BJ (cell line): ENCODE data around the gene EIF4G2. TPM values are rescaled to one million over a fixed set of nuclear protein-coding genes. Genes with fewer than 3 reads are reported as not detected.

Experiments used
- CTCF ChIA-PET: fragments of 350-600 bp; formaldehyde crosslinking; extraction: SDS; loops from one replicate; lab custom pipeline; 2021; ENCODE audit warnings: antibody characterized with exemption, inconsistent platforms; lab: Yijun Ruan, JAX
- POLR2A ChIA-PET: fragments of 300-600 bp; sonication (Branson Sonifier 250); formaldehyde crosslinking; extraction: SDS; loops from one replicate; lab custom pipeline; 2021; ENCODE audit warnings: antibody characterized with exemption; lab: Charles Lee
- DNase-seq: peaks from one replicate; pipeline ENCODE4 v3.0.0-alpha.2; 2011; ENCODE audit warnings: low read depth
- H3K27me3 ChIP-seq: 2 replicates; pipeline ENCODE4 v1.6.0; 2011; ENCODE audit warnings: low read length; ENCODE audit not compliant: control insufficient read depth, insufficient read depth
- H3K36me3 ChIP-seq: 2 replicates; pipeline ENCODE4 v1.5.1; 2011; ENCODE audit warnings: low read length; ENCODE audit not compliant: control insufficient read depth, insufficient read depth
- H3K4me3 ChIP-seq: 2 replicates; pipeline ENCODE4 v1.5.1; 2011; ENCODE audit warnings: low read depth, mild to moderate bottlenecking, control low read depth, low read length
- polyA plus RNA-seq: library from polyadenylated mRNA; depleted of rRNA; stranded (reverse); fragments of >200 nt; gene quantifications from 2 replicates; pipeline ENCODE4 v1.2.3, GENCODE V29; 2011
- TF ChIP-seq, protein P1 (sequence below): IDR thresholded peaks from 2 replicates; pipeline ENCODE4 v1.5.1; 2011; ENCODE audit warnings: low read depth, mild to moderate bottlenecking, control low read depth, inconsistent platforms, low read length, moderate library complexity; ENCODE audit not compliant: insufficient read depth

EIF4G2 gene
- polyA plus RNA-seq, 1 experiment: 472 TPM

DNA sequence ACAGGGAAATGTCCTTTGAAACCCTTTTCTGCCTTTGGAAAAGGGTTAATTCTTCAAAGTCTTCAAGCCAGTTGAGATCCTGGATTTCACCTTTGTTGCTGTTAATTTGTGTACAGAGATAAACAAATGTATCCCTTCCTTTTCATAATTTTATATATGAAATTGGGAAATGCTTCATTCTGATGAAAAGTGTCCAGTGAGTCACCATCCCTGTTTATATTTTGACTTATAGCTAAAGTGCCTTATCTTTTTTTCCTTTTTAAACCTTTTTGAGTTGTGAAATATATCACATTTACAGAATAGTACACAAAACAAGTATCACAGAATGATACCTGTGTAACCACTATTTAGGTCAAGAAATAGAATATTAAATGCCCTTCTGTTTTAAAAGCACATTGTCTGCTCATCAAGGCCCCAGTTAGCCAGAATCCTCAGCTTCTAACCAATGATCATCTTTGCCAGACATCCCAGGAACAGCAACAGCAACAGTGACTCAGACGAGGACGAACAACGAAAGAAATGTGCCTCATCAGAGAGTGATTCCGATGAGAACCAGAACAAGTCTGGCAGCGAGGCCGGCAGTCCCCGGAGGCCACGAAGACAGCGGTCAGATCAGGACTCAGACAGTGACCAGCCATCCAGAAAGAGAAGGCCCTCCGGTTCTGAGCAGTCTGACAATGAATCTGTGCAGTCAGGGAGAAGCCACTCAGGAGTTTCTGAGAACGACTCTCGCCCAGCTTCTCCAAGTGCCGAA is 30.3 kb downstream of the EIF4G2 start:
- TF ChIP-seq, protein P1, sequence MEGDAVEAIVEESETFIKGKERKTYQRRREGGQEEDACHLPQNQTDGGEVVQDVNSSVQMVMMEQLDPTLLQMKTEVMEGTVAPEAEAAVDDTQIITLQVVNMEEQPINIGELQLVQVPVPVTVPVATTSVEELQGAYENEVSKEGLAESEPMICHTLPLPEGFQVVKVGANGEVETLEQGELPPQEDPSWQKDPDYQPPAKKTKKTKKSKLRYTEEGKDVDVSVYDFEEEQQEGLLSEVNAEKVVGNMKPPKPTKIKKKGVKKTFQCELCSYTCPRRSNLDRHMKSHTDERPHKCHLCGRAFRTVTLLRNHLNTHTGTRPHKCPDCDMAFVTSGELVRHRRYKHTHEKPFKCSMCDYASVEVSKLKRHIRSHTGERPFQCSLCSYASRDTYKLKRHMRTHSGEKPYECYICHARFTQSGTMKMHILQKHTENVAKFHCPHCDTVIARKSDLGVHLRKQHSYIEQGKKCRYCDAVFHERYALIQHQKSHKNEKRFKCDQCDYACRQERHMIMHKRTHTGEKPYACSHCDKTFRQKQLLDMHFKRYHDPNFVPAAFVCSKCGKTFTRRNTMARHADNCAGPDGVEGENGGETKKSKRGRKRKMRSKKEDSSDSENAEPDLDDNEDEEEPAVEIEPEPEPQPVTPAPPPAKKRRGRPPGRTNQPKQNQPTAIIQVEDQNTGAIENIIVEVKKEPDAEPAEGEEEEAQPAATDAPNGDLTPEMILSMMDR: no peak
- DNase-seq: peak; percentile 67
- ChIA-PET POLR2A (no interaction called here), CTCF (interaction anchor here (1.2 to 1.6 kb wide), 3 partner anchors 8 to 14 kb away, joined by 4 to 8 read pairs (median 8); no protein-coding TSS in a partner anchor)
- H3K27me3 ChIP-seq: no peaks in the 10 kb centered on the region
- H3K4me3 ChIP-seq: no peak overlapping the region
- H3K36me3 ChIP-seq: peaks cover 13% of the 10 kb centered on the region

DNA sequence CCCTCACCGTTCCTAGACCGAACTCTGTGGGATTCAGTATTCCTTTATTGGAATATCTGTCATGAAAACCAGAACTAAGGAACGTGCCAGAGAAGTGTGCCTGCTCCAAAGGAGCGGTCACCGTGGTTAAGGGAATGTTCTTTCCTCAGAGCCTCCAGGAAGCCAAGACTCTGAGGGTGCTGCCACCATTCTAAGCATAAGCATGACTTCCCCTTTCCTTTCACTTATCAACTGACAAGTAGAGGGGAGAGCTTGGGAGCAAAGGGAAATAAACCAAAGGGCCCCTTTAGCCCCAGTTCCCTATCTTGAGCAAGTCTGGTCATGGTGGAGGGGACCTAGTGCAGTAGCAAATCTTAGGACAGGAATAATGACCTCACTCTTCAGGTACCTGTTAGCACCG is 30.9 kb downstream of the EIF4G2 start:
- peaks cover 15% of the 10 kb centered on the region for H3K36me3 ChIP-seq
- H3K4me3 ChIP-seq: no peak overlapping the region
- ChIA-PET POLR2A (no interaction called here), CTCF (interaction anchor here (1.6 kb wide), 1 partner anchor 9 kb away, joined by 4 read pairs; no protein-coding TSS in a partner anchor)
- TF ChIP-seq, protein P1: no peak
- H3K27me3 ChIP-seq: no peaks in the 10 kb centered on the region
- DNase-seq: no peak

DNA sequence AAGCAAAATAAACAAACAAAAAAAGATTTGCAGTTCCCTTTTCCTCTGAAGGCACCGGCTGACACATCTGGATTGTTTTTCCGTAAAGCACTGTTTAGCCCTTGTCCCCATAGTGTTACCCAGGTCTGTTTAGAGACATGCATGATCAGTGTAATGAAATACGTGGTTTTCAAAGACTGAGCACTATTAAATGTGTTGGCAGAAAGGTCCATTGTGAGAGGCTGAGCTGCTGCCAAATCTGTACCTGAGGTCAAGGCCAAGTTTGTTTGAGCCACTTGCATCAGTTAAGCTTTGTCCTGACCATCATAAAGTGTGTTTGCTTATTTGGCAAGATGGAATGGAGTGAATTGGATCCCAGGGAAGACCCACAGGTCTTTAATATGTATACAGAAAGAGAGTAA is 31.3 kb downstream of the EIF4G2 start:
- POLR2A ChIA-PET: no interaction called here
- H3K27me3 ChIP-seq: no peaks in the 10 kb centered on the region
- CTCF ChIA-PET: interaction anchor here (1.6 kb wide), 1 partner anchor 8 kb away, joined by 4 read pairs; no protein-coding TSS in a partner anchor
- TF ChIP-seq, protein P1: no peak
- no peak overlapping the region for H3K4me3 ChIP-seq
- no peak for DNase-seq
- peaks cover 15% of the 10 kb centered on the region for H3K36me3 ChIP-seq

DNA sequence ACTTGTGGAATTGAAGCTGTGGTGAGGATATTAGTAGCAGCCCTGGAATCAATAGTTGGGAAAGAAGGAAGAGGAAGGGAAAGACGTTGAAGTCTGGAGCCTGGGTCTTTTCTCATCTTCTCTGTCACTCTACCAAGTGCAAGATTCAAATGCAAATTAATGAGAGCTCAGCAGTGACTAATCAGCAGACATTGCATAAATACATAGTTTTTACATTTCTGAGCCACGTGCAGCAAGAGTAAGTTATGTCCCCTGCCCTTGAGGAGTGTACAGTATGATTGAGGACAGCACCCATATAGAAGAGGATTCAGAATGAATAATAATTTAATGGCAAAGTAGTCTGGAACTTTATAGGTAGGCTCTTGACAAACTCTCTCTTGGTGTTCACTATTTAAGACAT is 33.9 kb downstream of the EIF4G2 start:
- DNase-seq: no peak
- Histone ChIP-seq H3K36me3 (peaks cover 11% of the 10 kb centered on the region), H3K4me3 (no peak overlapping the region), H3K27me3 (no peaks in the 10 kb centered on the region)
- ChIA-PET POLR2A (no interaction called here), CTCF (interaction anchor here (1.4 kb wide), 1 partner anchor 17 kb away, joined by 3 read pairs; no protein-coding TSS in a partner anchor)
- TF ChIP-seq, protein P1: no peak

DNA sequence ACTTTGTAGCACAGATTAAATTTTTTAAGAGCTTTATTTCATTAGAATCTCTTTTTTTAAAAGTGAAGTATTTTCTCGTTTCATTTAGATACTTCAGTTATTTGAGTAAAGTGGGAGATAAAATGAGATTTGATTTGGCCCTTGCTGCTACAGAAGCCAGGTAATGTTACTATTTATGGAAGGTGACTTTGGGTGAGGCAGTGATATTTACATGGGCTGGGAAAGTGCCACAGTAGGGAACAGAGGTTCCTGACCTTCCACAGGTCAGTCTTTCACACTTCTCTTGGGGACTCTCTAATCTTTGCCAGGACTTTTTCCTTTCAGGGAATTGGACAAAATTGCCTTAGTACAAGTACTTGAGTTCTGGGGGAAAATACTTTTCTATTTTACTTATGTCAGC is 37.3 kb downstream of the EIF4G2 start:
- H3K4me3 ChIP-seq: no peak overlapping the region
- TF ChIP-seq, protein P1: no peak
- ChIA-PET POLR2A (no interaction called here), CTCF (interaction anchor here (0.9 to 6.2 kb wide), 9 partner anchors 10 to 1016 kb away, joined by 3 to 39 read pairs (median 5); no protein-coding TSS in a partner anchor)
- H3K36me3 ChIP-seq: peaks cover 8% of the 10 kb centered on the region
- H3K27me3 ChIP-seq: no peaks in the 10 kb centered on the region
- DNase-seq: no peak
